Transverse colon (tissue), 4 donors: ENCODE measurements around the gene ARHGAP32. TPM values are rescaled to one million over a fixed set of nuclear protein-coding genes. Genes with fewer than 3 reads are reported as not detected.

Source experiments
- DNase-seq: peaks from one replicate; pipeline ENCODE4 v3.0.0-alpha.2; 2019
- H3K27ac ChIP-seq, 4 donors: fragments of 200-600 bp; sonication (generic); 2 replicates each; pipeline ENCODE4 v1.5.1; 2016 to 2018; ENCODE audit warnings: inconsistent platforms in 4 of 4
- H3K27me3 ChIP-seq: fragments of 200-600 bp; sonication (generic); 2 replicates; pipeline ENCODE4 v1.5.1; 2017; ENCODE audit warnings: inconsistent platforms
- H3K36me3 ChIP-seq, 4 donors: fragments of 200-600 bp; sonication (generic); 2 replicates each; pipeline ENCODE4 v1.5.1; 2017 to 2019; ENCODE audit warnings: inconsistent platforms in 4 of 4
- H3K4me1 ChIP-seq, 4 donors: fragments of 200-600 bp; sonication (generic); 2 replicates each; pipeline ENCODE4 v1.5.1; 2017 to 2020; ENCODE audit warnings: inconsistent platforms in 4 of 4
- H3K4me3 ChIP-seq, 4 donors: fragments of 200-600 bp; sonication (generic); 1 replicate in 1 of 4; 2 replicates in 3 of 4; pipeline versions ENCODE4 v1.5.1 to v1.6.1; 2017 to 2019; ENCODE audit warnings: inconsistent platforms in 4 of 4
- H3K9me3 ChIP-seq, 2 donors: fragments of 200-600 bp; sonication (generic); 2 replicates each; pipeline ENCODE4 v1.5.1; 2017 to 2019; ENCODE audit warnings: inconsistent platforms in 2 of 2
- CTCF ChIP-seq, 5 experiments: fragments of 200-600 bp in 3 of 5; fragments of 450-650 bp in 2 of 5; sonication (generic) in 3 of 5; IDR thresholded peaks; 1 replicate in 2 of 5; 2 replicates in 3 of 5; pipeline ENCODE4 v1.5.1; 2016 to 2017; ENCODE audit warnings: antibody characterized with exemption in 5 of 5, inconsistent platforms in 3 of 5, mild to moderate bottlenecking in 2 of 5, moderate library complexity in 1 of 5
- EP300 ChIP-seq: sonication (generic); formaldehyde crosslinking; IDR thresholded peaks from one replicate; pipeline ENCODE4 v1.6.1; 2017; ENCODE audit warnings: antibody characterized with exemption, low read depth
- POLR2A ChIP-seq: fragments of 450-650 bp; IDR thresholded peaks from one replicate; pipeline ENCODE4 v1.6.1; 2016; ENCODE audit warnings: antibody characterized with exemption, mild to moderate bottlenecking, moderate library complexity
- POLR2AphosphoS5 ChIP-seq, 3 donors: sonication (generic); formaldehyde crosslinking; IDR thresholded peaks; one replicate each; pipeline ENCODE4 v1.6.1; 2016; ENCODE audit warnings: antibody characterized with exemption in 3 of 3
- WGBS, 2 donors: methylation state at CpG; one replicate each; pipeline ENCODE4 v1.1.5; 2018; ENCODE audit warnings: low coverage in 1 of 2; 5-methylcytosine and 5-hydroxymethylcytosine counted together
- in situ Hi-C, 4 donors: fragments of 200-750 bp; cut with MboI; loops; one replicate each; pipeline versions ENCODE4 v1.15.0 to v1.15.1; 2017; ENCODE audit warnings: low sequenced_read_pairs in 3 of 4, low pct_ligation_motif_present in 1 of 4, low pct_unique_long_range_greater_than_20kb in 1 of 4
- intact Hi-C: fragments of 100-400 bp; cut with DNase I; formaldehyde crosslinking; loops from one replicate; pipeline ENCODE4 v1.15.1; 2023; ENCODE audit warnings: low total_unique reads
- total RNA-seq, 4 donors: library from RNA; depleted of rRNA; stranded (reverse); fragments of >200 nt; gene quantifications; one replicate each; pipeline ENCODE4 v1.1.0, GENCODE V29; 2016

Gene ARHGAP32
- total RNA-seq, 4 donors from 2014 or later, result 66.9 to 86.9 (median 74.8) TPM

GRCh38 chr11:129077191-129077590 is 114.9 kb downstream of the ARHGAP32 start:
- in situ Hi-C loops (no loop called here), intact Hi-C loops (no loop called here)
- TF ChIP-seq POLR2AphosphoS5 (IDR thresholded peaks at IDR 0.05) (no peak), POLR2A (no peak), CTCF (IDR thresholded peaks at IDR 0.05) (no peak), EP300 (no peak)
- Histone ChIP-seq H3K36me3 (no peaks in the 10 kb centered on the region), H3K4me3 (no peak overlapping the region), H3K9me3 (peaks cover 0 to 5% of the 10 kb centered on the region in 2 donors), H3K4me1 (no peaks in the 10 kb centered on the region), H3K27me3 (no peaks in the 10 kb centered on the region), H3K27ac (no peak overlapping the region)
- 76 to 83% methylated on average over 1 to 5 of the region's 5 CpGs for WGBS, 2 donors
- no peak for DNase-seq

GRCh38 chr11:129075757-129076156 is 116.4 kb downstream of the ARHGAP32 start:
- TF ChIP-seq CTCF (IDR thresholded peaks at IDR 0.05) (no peak), EP300 (no peak), POLR2AphosphoS5 (IDR thresholded peaks at IDR 0.05) (no peak), POLR2A (no peak)
- intact Hi-C loops, result no loop called here
- in situ Hi-C loops, result no loop called here

GRCh38 chr11:129067454-129067853 is 124.7 kb downstream of the ARHGAP32 start:
- H3K9me3 ChIP-seq, result no peaks in the 10 kb centered on the region
- in situ Hi-C loops, result no loop called here
- intact Hi-C loops, result no loop called here
- 85 to 100% methylated on average over 2 of the region's 2 CpGs for WGBS, 2 donors
- no peaks in the 10 kb centered on the region for H3K27me3 ChIP-seq
- TF ChIP-seq POLR2AphosphoS5 (IDR thresholded peaks at IDR 0.05), result no peak
- TF ChIP-seq CTCF (IDR thresholded peaks at IDR 0.05), result no peak
- TF ChIP-seq POLR2A, result no peak
- no peak for TF ChIP-seq EP300
- H3K4me3 ChIP-seq, result no peak overlapping the region
- no peak overlapping the region for H3K27ac ChIP-seq
- peaks cover 0 to 12% (median 0%) of the 10 kb centered on the region in 4 donors for H3K36me3 ChIP-seq
- no peaks in the 10 kb centered on the region for H3K4me1 ChIP-seq
- no peak for DNase-seq

More at GRCh38 chr11:129075757-129076156, 116.4 kb downstream of the ARHGAP32 start:
- no peak overlapping the region for H3K27ac ChIP-seq
- H3K9me3 ChIP-seq, result peaks cover 0 to 5% of the 10 kb centered on the region in 2 donors
- H3K4me3 ChIP-seq, result no peak overlapping the region
- WGBS, 2 donors, result 81 to 85% methylated on average over 7 of the region's 7 CpGs
- no peaks in the 10 kb centered on the region for H3K36me3 ChIP-seq
- no peaks in the 10 kb centered on the region for H3K27me3 ChIP-seq
- no peak for DNase-seq
- no peaks in the 10 kb centered on the region for H3K4me1 ChIP-seq

- Histone ChIP-seq H3K36me3 (peaks cover 0 to 12% (median 0%) of the 10 kb centered on the region in 4 donors), H3K27me3 (no peaks in the 10 kb centered on the region), H3K4me1 (no peaks in the 10 kb centered on the region), H3K4me3 (no peak overlapping the region), H3K9me3 (no peaks in the 10 kb centered on the region), H3K27ac (no peak overlapping the region)
- no peak for TF ChIP-seq CTCF (IDR thresholded peaks at IDR 0.05)
- TF ChIP-seq POLR2A, result no peak
- TF ChIP-seq POLR2AphosphoS5 (IDR thresholded peaks at IDR 0.05), result no peak
- no peak for TF ChIP-seq EP300
- in situ Hi-C loops, result no loop called here
- 33 to 83% methylated on average over 1 of the region's 1 CpG for WGBS, 2 donors
- DNase-seq, result no peak
- intact Hi-C loops, result no loop called here
Observed at GRCh38 chr11:129066229-129066628, 125.9 kb downstream of the ARHGAP32 start.
